Trophoblast cell (in vitro differentiated cells and primary cell): ENCODE results near the gene PIGO.

Experiments
- DNase-seq, 2 donors: peaks; one replicate each; pipeline ENCODE4 v3.0.0-alpha.2; 2016
- H2AFZ ChIP-seq: 2 replicates; pipeline ENCODE4 v1.6.1; 2013; ENCODE audit warnings: low read length, moderate library complexity, mild to moderate bottlenecking; ENCODE audit not compliant: insufficient read depth, poor library complexity
- H2AK5ac ChIP-seq: 2 replicates; pipeline ENCODE4 v1.6.1; 2013; ENCODE audit warnings: mild to moderate bottlenecking, low read length
- H2BK120ac ChIP-seq: 2 replicates; pipeline ENCODE4 v1.6.1; 2013; ENCODE audit warnings: low read length, mild to moderate bottlenecking, moderate library complexity; ENCODE audit not compliant: insufficient read depth, poor library complexity
- H2BK12ac ChIP-seq: 2 replicates; pipeline ENCODE4 v1.6.1; 2013; ENCODE audit warnings: mild to moderate bottlenecking, low read length, moderate library complexity
- H2BK5ac ChIP-seq: 2 replicates; pipeline ENCODE4 v1.6.1; 2013; ENCODE audit warnings: low read length, low read depth, moderate library complexity, mild to moderate bottlenecking; ENCODE audit not compliant: poor library complexity
- H3K14ac ChIP-seq: 2 replicates; pipeline ENCODE4 v1.6.1; 2013; ENCODE audit warnings: mild to moderate bottlenecking, low read length
- H3K18ac ChIP-seq: 2 replicates; pipeline ENCODE4 v1.6.1; 2013; ENCODE audit warnings: mild to moderate bottlenecking, low read length
- H3K23ac ChIP-seq: 2 replicates; pipeline ENCODE4 v1.6.1; 2013; ENCODE audit warnings: low read length
- H3K27ac ChIP-seq: 2 replicates; pipeline ENCODE4 v1.5.1; 2013; ENCODE audit warnings: low read depth, mild to moderate bottlenecking, inconsistent platforms, low read length, moderate library complexity
- H3K27me3 ChIP-seq: 2 replicates; pipeline ENCODE4 v1.6.1; 2013; ENCODE audit warnings: inconsistent platforms, mild to moderate bottlenecking, low read length, moderate library complexity; ENCODE audit not compliant: insufficient read depth
- H3K36me3 ChIP-seq, 2 experiments: 1 replicate in 1 of 2; 2 replicates in 1 of 2; pipeline ENCODE4 v1.6.1; 2013; ENCODE audit warnings: low read length in 2 of 2, mild to moderate bottlenecking in 2 of 2, moderate library complexity in 1 of 2; ENCODE audit not compliant: insufficient read depth in 2 of 2, control insufficient read depth in 1 of 2
- H3K4ac ChIP-seq: 2 replicates; pipeline ENCODE4 v1.6.1; 2013; ENCODE audit warnings: low read depth, mild to moderate bottlenecking, low read length, moderate library complexity
- H3K4me1 ChIP-seq, 2 experiments: 1 replicate in 1 of 2; 2 replicates in 1 of 2; pipeline ENCODE4 v1.6.1; 2013; ENCODE audit warnings: low read length in 2 of 2, mild to moderate bottlenecking in 2 of 2, moderate library complexity in 1 of 2; ENCODE audit not compliant: insufficient read depth in 2 of 2, control insufficient read depth in 1 of 2
- H3K4me2 ChIP-seq: 2 replicates; pipeline ENCODE4 v1.6.1; 2013; ENCODE audit warnings: inconsistent platforms, mild to moderate bottlenecking, low read length, moderate library complexity
- H3K4me3 ChIP-seq: 2 replicates; pipeline ENCODE4 v1.5.1; 2013; ENCODE audit warnings: mild to moderate bottlenecking, low read depth, low read length, inconsistent platforms
- H3K79me1 ChIP-seq: one replicate; pipeline ENCODE4 v1.6.1; 2013; ENCODE audit warnings: low read length
- H3K79me2 ChIP-seq: 2 replicates; pipeline ENCODE4 v1.6.1; 2013; ENCODE audit warnings: low read length, mild to moderate bottlenecking; ENCODE audit not compliant: control insufficient read depth, insufficient read depth, poor library complexity
- H3K9ac ChIP-seq: 2 replicates; pipeline ENCODE4 v1.6.1; 2013; ENCODE audit warnings: mild to moderate bottlenecking, low read length
- H3K9me3 ChIP-seq: 2 replicates; pipeline ENCODE4 v1.6.1; 2013; ENCODE audit warnings: low read depth, mild to moderate bottlenecking, control low read depth, inconsistent platforms, low read length; ENCODE audit not compliant: insufficient read depth
- H4K12ac ChIP-seq: 2 replicates; pipeline ENCODE4 v1.6.1; 2013; ENCODE audit warnings: low read depth, mild to moderate bottlenecking, low read length, moderate library complexity
- H4K8ac ChIP-seq: 2 replicates; pipeline ENCODE4 v1.6.1; 2013; ENCODE audit warnings: low read depth, mild to moderate bottlenecking, low read length, moderate library complexity
- H4K91ac ChIP-seq: one replicate; pipeline ENCODE4 v1.6.1; 2013; ENCODE audit warnings: low read depth, mild to moderate bottlenecking, low read length, moderate library complexity
- WGBS: extraction: QIAGEN DNeasy Blood & Tissue Kit; methylation state at CpG from one replicate; pipeline ENCODE4 v1.1.7; 2013; ENCODE audit warnings: missing lambda C conversion rate; ENCODE audit not compliant: insufficient read length, insufficient coverage; ENCODE audit errors: extremely low coverage; 5-methylcytosine and 5-hydroxymethylcytosine counted together

The PIGO gene

DNA sequence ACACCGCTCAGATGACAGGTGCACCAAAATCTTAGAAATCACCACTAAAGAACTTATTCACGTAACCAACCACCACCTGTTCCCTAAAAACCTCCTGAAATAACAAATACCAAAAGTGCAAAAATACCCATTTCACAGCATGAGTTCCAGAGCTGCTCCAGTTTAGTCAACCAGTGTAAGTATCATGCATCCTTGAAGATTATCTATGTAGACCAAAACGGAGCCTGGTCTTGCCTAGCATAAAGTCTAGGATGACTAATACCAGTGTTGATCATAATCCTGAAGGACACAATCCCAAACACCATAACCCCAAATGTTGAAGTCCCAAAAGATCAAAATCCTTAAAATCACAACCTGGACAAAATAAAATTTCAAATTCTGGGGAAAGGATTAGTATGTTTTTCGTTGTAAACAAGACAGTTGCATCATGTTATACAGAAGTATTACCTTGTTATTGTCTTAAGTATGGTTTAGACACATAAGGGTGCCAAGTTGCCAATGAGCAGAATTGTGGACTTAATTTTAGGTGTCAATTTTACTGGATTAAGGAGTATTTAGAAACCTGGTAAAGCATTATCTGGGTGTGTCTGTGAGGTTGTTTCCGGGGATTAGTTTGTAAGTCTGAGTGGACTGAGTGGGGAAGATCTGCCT, 42.1 kb downstream of the PIGO start:
- no peak overlapping the region for H3K23ac ChIP-seq

DNA sequence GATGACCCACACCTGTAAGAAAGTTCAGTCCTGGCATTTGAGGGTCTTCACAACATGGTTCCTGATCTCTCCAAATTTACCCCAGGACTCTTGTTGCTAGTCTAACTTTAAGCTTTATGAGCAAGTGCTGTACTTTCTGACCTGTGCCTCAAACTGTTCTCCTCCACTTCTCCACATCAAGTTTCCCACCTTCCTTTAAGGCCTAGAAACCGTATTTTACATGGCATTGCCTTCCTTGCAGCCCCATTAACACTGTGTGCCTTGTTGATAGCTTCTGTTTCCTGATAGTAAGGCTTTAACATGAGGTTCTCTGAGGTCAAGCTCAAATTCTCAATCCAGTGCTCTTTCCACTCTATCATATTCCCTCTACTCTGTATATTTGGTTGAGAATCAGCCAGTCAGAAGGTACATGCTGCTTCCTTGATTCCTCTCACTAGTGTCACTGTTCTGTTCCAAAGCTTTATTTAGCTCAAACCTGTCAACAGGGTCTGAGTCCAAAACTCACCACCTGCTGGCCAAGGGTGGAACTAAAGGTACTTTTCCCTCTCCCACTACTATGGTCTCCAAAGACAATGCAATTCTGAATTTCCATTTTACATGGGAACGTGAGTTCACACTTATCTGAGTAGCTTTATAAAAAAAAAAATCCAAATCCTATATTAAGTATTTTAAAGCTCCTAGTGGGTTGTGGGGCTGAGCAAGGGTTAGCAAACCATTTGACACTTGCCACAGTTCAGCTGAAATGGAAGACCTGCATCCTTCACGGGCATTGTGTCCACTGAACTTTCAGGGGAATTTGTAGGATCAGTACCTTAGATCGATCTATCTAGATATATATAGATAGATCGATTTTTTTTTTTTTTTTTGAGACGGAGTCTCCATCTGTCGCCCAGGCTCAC, 45.1 kb downstream of the PIGO start:
- H3K4ac ChIP-seq, result no peak overlapping the region
- no peaks in the 10 kb centered on the region for H3K79me2 ChIP-seq
- no CpG with 5 or more reads among the region's 7 CpGs for WGBS
- H3K27me3 ChIP-seq, result no peaks in the 10 kb centered on the region
- DNase-seq, result peak; percentile 69 to 87
- no peak overlapping the region for H3K18ac ChIP-seq
- no peak overlapping the region for H3K4me2 ChIP-seq
- no peak overlapping the region for H4K91ac ChIP-seq
- H3K23ac ChIP-seq, result no peak overlapping the region
- H3K4me3 ChIP-seq, result no peak overlapping the region
- H3K36me3 ChIP-seq, result peaks cover 24 to 40% of the 10 kb centered on the region in 2 experiments
- H3K9ac ChIP-seq, result no peak overlapping the region
- no peaks in the 10 kb centered on the region for H3K4me1 ChIP-seq
- H3K27ac ChIP-seq, result no peak overlapping the region
- H2BK12ac ChIP-seq, result no peak overlapping the region
- no peak overlapping the region for H4K8ac ChIP-seq
- no peak overlapping the region for H4K12ac ChIP-seq
- no peaks in the 10 kb centered on the region for H3K79me1 ChIP-seq
- no peaks in the 10 kb centered on the region for H3K9me3 ChIP-seq
- H3K14ac ChIP-seq, result no peak overlapping the region
- H2BK120ac ChIP-seq, result no peak overlapping the region
- H2AK5ac ChIP-seq, result no peak overlapping the region
- no peak overlapping the region for H2BK5ac ChIP-seq
- no peak overlapping the region for H2AFZ ChIP-seq

More for the DNA sequence above, 42.1 kb downstream of the PIGO start:
- Histone ChIP-seq H3K18ac (no peak overlapping the region), H4K8ac (no peak overlapping the region), H3K27me3 (no peaks in the 10 kb centered on the region), H3K9me3 (peaks cover 3% of the 10 kb centered on the region), H2BK12ac (no peak overlapping the region), H3K79me1 (no peaks in the 10 kb centered on the region), H3K79me2 (no peaks in the 10 kb centered on the region), H3K14ac (no peak overlapping the region), H2AFZ (no peak overlapping the region), H3K4ac (no peak overlapping the region), H3K9ac (no peak overlapping the region), H3K27ac (no peak overlapping the region), H3K4me1 (no peaks in the 10 kb centered on the region), H3K36me3 (peaks cover 38 to 56% of the 10 kb centered on the region in 2 experiments), H2BK120ac (no peak overlapping the region), H4K91ac (no peak overlapping the region), H3K4me2 (no peak overlapping the region), H2AK5ac (no peak overlapping the region), H3K4me3 (no peak overlapping the region), H4K12ac (no peak overlapping the region), H2BK5ac (no peak overlapping the region)
- WGBS, result no CpG with 5 or more reads among the region's 5 CpGs
- DNase-seq, result no peak

DNA sequence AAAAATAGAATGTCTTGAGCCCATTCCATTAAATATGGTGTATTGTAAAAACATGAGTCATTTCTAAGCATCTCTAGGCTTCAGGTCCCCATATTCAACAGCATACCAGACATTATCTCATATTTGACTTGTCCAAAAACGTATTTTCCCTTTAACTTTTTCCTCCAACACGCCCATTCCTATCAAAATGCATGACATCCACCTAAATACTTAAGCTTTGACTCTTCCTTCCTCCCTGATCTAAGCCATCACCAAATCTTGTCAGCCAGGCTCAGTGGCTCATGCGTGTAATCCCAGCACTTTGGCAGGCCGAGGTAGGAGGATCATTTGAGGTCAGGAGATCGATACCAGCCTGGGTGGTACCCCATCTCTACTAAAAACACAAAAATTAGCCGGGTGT, 47.9 kb downstream of the PIGO start:
- Histone ChIP-seq H2AFZ (no peak overlapping the region), H3K4me3 (no peak overlapping the region), H3K4me1 (peaks cover 7% of the 10 kb centered on the region in 2 experiments), H3K4ac (no peak overlapping the region), H4K12ac (no peak overlapping the region), H3K23ac (no peak overlapping the region), H3K27me3 (no peaks in the 10 kb centered on the region), H4K8ac (no peak overlapping the region), H3K4me2 (no peak overlapping the region), H3K36me3 (peaks cover 25 to 36% of the 10 kb centered on the region in 2 experiments), H3K18ac (no peak overlapping the region), H4K91ac (no peak overlapping the region), H2BK120ac (no peak overlapping the region), H2BK12ac (no peak overlapping the region), H3K14ac (no peak overlapping the region), H3K79me2 (no peaks in the 10 kb centered on the region), H3K9ac (no peak overlapping the region), H3K79me1 (no peaks in the 10 kb centered on the region), H2BK5ac (no peak overlapping the region), H2AK5ac (no peak overlapping the region), H3K27ac (no peak overlapping the region), H3K9me3 (peaks cover 4% of the 10 kb centered on the region)
- DNase-seq, result peak; percentile 52 to 85
- WGBS, result 100% methylated on average over 2 of the region's 6 CpGs

DNA sequence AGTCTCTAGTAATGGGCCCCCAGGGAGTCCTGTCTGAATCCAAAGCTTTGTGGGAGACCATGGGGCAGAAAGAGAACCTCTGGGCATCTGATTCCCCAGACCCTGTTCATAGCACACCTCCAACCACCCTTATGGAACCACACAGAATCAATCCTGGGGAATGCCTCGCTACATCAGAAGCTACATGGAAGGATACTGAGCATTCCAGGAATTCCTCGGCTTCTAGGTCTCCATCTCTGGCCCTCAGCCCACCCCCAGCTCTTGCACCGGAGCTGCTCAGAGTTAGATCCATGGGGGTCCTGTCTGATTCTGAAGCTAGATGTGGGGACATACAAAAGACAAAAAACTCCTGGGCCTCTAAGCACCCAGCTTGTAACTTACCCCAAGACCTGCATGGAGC, 52.3 kb downstream of the PIGO start:
- Histone ChIP-seq H4K12ac (no peak overlapping the region), H3K18ac (no peak overlapping the region), H3K79me2 (no peaks in the 10 kb centered on the region), H3K27ac (no peak overlapping the region), H3K79me1 (no peaks in the 10 kb centered on the region), H3K23ac (no peak overlapping the region), H3K14ac (no peak overlapping the region), H3K4me1 (peaks cover 14 to 22% of the 10 kb centered on the region in 2 experiments), H2BK12ac (no peak overlapping the region), H4K91ac (no peak overlapping the region), H3K27me3 (no peaks in the 10 kb centered on the region), H4K8ac (no peak overlapping the region), H2BK5ac (no peak overlapping the region), H3K4me2 (no peak overlapping the region), H2AK5ac (no peak overlapping the region), H3K9me3 (peaks cover 4% of the 10 kb centered on the region), H2AFZ (no peak overlapping the region), H3K9ac (no peak overlapping the region), H3K36me3 (peaks cover 16 to 22% of the 10 kb centered on the region in 2 experiments), H2BK120ac (no peak overlapping the region), H3K4me3 (no peak overlapping the region), H3K4ac (no peak overlapping the region)
- WGBS, result no CpG with 5 or more reads among the region's 3 CpGs
- DNase-seq, result peak in 1 of 2 donors; percentile 66
